Smooth muscle cell (in vitro differentiated cells): Measurements from ENCODE around the gene CHMP4B. TPM values are rescaled to one million over a fixed set of nuclear protein-coding genes. Genes with fewer than 3 reads are reported as not detected.

ENCODE experiments used
- DNase-seq: peaks from one replicate; lab custom pipeline; 2025; ENCODE audit not compliant: unreplicated experiment; lab: John Stamatoyannopoulos, UW
- H2AFZ ChIP-seq: fragments of 200-600 bp; sonication (generic); 2 replicates; pipeline ENCODE4 v1.6.0; 2016; ENCODE audit warnings: antibody characterized with exemption, low read depth, mild to moderate bottlenecking
- H3F3A ChIP-seq: fragments of 200-600 bp; sonication (generic); 2 replicates; pipeline ENCODE4 v1.6.0; 2017; ENCODE audit warnings: antibody characterized with exemption, low read depth
- H3K27ac ChIP-seq: fragments of 200-600 bp; sonication (generic); 2 replicates; pipeline ENCODE4 v1.5.1; 2016; ENCODE audit warnings: low read depth, mild to moderate bottlenecking
- H3K27me3 ChIP-seq: fragments of 200-600 bp; sonication (generic); 2 replicates; pipeline ENCODE4 v1.6.1; 2016; ENCODE audit warnings: low read depth, mild to moderate bottlenecking
- H3K36me3 ChIP-seq: fragments of 200-600 bp; sonication (generic); 2 replicates; pipeline ENCODE4 v1.5.1; 2016; ENCODE audit warnings: low read depth
- H3K4me1 ChIP-seq: fragments of 200-600 bp; sonication (generic); 2 replicates; pipeline ENCODE4 v1.5.1; 2016; ENCODE audit warnings: low read depth
- H3K4me2 ChIP-seq: fragments of 200-600 bp; sonication (generic); 2 replicates; pipeline ENCODE4 v1.6.0; 2016; ENCODE audit warnings: mild to moderate bottlenecking
- H3K4me3 ChIP-seq: fragments of 200-600 bp; sonication (generic); 2 replicates; pipeline ENCODE4 v1.5.1; 2016; ENCODE audit warnings: mild to moderate bottlenecking
- H3K79me2 ChIP-seq: fragments of 200-600 bp; sonication (generic); 2 replicates; pipeline ENCODE4 v1.6.0; 2016; ENCODE audit warnings: low read depth, mild to moderate bottlenecking
- H3K9ac ChIP-seq: fragments of 200-600 bp; sonication (generic); 2 replicates; pipeline ENCODE4 v1.6.0; 2016; ENCODE audit warnings: low read depth
- H3K9me3 ChIP-seq: fragments of 200-600 bp; sonication (generic); replicated peaks from 2 replicates; pipeline ENCODE4 v1.5.1; 2016; ENCODE audit warnings: low read depth
- H4K20me1 ChIP-seq: fragments of 200-600 bp; sonication (generic); 2 replicates; pipeline ENCODE4 v1.6.0; 2016; ENCODE audit warnings: low read depth
- WGBS: methylation state at CpG from one replicate; pipeline ENCODE4 v1.1.7; 2016; ENCODE audit warnings: low lambda C conversion rate; 5-methylcytosine and 5-hydroxymethylcytosine counted together
- polyA plus RNA-seq: library from polyadenylated mRNA; unstranded; fragments of >200 nt; fragmentation: Nextera tagmentation; extraction: Ambion mirVana; gene quantifications from 2 replicates; pipeline ENCODE4 v1.2.1, GENCODE V29; 2016
- total RNA-seq: library from RNA; depleted of rRNA; stranded (reverse); fragments of >200 nt; gene quantifications from 2 replicates; pipeline ENCODE4 v1.2.3, GENCODE V29; 2014
- TF ChIP-seq, protein P1 (sequence below): fragments of 200-600 bp; sonication (generic); IDR thresholded peaks from 2 replicates; pipeline ENCODE4 v1.5.1; 2017; ENCODE audit warnings: borderline replicate concordance, mild to moderate bottlenecking, antibody characterized with exemption; ENCODE audit not compliant: insufficient read depth, poor library complexity, severe bottlenecking

CHMP4B gene
- total and polyA plus RNA-seq, 2 experiments from 2014 or later = 6.2 to 49.4 TPM

DNA sequence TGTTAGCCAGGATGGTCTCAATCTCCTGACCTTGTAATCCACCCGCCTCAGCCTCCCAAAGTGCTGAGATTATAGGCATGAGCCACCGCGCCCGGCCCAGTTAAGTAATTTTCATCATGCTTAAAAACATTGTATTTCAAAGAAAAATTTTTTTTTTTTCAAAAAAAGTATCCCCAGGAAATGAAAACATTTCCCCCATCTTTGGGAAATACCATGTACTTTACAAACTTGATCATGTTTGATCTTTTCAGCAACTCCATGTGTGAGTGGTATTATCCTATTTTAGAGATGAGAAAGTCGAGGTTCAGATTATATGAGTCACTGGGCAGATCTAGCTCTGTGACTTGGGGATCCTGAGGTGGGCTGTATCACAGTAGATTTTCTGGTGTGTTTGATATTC is 11.8 kb downstream of the CHMP4B start:
- 98% methylated on average over 5 of the region's 5 CpGs for WGBS
- peaks cover 8% of the 10 kb centered on the region for H3F3A ChIP-seq
- H4K20me1 ChIP-seq = peaks cover 100% of the 10 kb centered on the region
- no peak overlapping the region for H3K4me3 ChIP-seq
- H3K79me2 ChIP-seq = peaks cover 97% of the 10 kb centered on the region
- H3K4me2 ChIP-seq = no peak overlapping the region
- H2AFZ ChIP-seq = no peak overlapping the region
- no peak for DNase-seq
- H3K27me3 ChIP-seq = no peaks in the 10 kb centered on the region
- TF ChIP-seq, protein P1, sequence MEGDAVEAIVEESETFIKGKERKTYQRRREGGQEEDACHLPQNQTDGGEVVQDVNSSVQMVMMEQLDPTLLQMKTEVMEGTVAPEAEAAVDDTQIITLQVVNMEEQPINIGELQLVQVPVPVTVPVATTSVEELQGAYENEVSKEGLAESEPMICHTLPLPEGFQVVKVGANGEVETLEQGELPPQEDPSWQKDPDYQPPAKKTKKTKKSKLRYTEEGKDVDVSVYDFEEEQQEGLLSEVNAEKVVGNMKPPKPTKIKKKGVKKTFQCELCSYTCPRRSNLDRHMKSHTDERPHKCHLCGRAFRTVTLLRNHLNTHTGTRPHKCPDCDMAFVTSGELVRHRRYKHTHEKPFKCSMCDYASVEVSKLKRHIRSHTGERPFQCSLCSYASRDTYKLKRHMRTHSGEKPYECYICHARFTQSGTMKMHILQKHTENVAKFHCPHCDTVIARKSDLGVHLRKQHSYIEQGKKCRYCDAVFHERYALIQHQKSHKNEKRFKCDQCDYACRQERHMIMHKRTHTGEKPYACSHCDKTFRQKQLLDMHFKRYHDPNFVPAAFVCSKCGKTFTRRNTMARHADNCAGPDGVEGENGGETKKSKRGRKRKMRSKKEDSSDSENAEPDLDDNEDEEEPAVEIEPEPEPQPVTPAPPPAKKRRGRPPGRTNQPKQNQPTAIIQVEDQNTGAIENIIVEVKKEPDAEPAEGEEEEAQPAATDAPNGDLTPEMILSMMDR = no peak
- peaks cover 18% of the 10 kb centered on the region for H3K4me1 ChIP-seq
- no peaks in the 10 kb centered on the region for H3K36me3 ChIP-seq
- H3K27ac ChIP-seq = no peak overlapping the region
- H3K9me3 ChIP-seq = no peaks in the 10 kb centered on the region
- no peak overlapping the region for H3K9ac ChIP-seq

DNA sequence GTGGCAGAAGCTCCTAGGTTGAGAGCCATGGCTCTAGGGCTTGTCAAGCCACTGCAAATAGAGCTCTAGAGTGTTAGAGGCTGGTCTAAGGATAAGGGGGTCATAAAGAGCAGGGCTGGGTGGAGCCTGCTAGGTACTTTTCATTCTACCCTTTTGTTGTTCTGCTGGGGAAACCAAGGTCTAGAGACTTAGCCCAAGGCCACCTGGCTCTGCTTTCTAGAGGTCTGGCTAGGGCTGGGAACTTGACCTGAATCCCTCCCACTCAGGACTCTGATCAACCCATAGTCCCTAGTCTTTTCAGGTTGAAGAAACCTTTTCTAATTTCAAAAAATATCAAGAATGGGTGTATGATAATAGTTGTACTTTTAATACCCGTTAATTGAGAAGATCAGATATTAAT is 13.7 kb downstream of the CHMP4B start:
- peaks cover 22% of the 10 kb centered on the region for H3F3A ChIP-seq
- H3K36me3 ChIP-seq = no peaks in the 10 kb centered on the region
- no peaks in the 10 kb centered on the region for H3K9me3 ChIP-seq
- H3K27ac ChIP-seq = no peak overlapping the region
- no peak overlapping the region for H3K9ac ChIP-seq
- TF ChIP-seq, protein P1 = no peak
- no peak overlapping the region for H2AFZ ChIP-seq
- DNase-seq = no peak
- no peak overlapping the region for H3K4me3 ChIP-seq
- H3K4me2 ChIP-seq = no peak overlapping the region
- WGBS = 100% methylated on average over 1 of the region's 1 CpG
- H3K27me3 ChIP-seq = no peaks in the 10 kb centered on the region
- peaks cover 32% of the 10 kb centered on the region for H3K4me1 ChIP-seq
- peaks cover 100% of the 10 kb centered on the region for H4K20me1 ChIP-seq
- H3K79me2 ChIP-seq = peaks cover 90% of the 10 kb centered on the region

DNA sequence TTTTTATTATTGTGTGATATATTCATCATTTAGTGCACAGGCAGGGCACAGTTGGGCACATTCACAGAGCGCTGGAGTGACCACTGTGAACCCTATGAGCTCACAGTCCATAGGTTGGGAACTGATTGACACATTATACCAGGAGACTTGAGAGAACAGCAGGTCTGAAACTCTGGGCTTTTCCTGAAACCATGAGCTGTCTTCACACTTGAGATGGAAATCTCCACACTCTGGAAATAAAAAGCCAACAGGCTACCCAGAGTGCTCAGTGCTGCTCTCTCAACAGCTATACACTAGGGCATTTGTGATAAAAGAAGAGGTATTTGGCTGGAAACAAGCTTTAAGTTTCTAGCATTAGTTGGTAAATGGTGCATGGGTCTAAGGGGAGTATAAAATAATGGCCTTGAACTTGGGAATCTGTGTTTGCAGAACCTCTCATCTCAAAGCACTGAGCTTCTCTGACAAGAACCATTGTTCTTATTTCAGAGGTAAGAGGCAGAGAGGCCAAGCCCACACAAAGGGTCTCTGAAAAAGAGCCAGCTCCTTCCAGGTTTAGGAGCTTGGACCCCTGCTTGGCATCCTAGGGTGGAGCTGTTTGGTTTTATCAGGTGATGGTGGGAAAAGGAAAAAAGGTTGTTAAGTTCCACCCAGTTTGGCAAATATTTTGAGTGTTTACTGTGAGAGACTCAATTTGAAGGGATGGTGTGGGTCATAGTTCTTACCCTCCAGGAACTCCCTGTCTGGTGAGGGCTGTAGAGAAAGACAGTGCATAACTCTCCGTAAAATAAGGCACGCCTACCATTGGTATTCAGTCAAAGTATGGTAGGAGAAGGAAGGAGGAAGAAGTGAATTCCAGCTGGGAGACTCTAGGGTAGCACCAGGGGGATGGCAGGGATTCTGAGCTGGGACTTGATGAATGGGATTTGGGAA is 14.5 kb downstream of the CHMP4B start:
- Histone ChIP-seq H3K4me2 (no peak overlapping the region), H3F3A (peaks cover 22% of the 10 kb centered on the region), H3K27ac (no peak overlapping the region), H3K79me2 (peaks cover 90% of the 10 kb centered on the region), H3K9me3 (no peaks in the 10 kb centered on the region), H3K9ac (no peak overlapping the region), H4K20me1 (peaks cover 100% of the 10 kb centered on the region), H3K4me1 (peaks cover 39% of the 10 kb centered on the region), H2AFZ (no peak overlapping the region), H3K36me3 (no peaks in the 10 kb centered on the region), H3K27me3 (no peaks in the 10 kb centered on the region), H3K4me3 (no peak overlapping the region)
- TF ChIP-seq, protein P1 = no peak
- DNase-seq = no peak
- WGBS = 83% methylated on average over 3 of the region's 3 CpGs
